ENCODE data around the gene HHATL.

Gene HHATL

DNA sequence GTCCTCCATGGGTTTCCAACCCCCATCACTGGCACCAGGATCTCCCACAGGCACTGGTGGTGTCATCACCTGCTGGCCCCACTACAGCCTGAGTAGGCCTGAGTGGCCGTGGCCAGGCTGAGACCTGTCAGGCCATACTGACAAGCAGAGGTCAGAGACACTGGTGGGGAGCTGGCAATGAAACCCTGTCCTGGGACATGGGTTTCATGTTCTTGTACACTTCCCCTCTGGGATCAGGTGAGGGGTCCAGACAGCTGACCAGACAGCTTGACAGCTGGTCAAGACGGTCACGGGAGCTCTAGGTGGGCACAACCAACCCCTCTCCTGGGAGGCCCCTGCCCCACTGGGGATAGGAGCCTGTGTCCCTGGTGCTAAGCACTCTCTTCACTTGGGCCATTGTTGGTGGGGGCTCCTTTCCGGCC lies 36.0 kb downstream of the HHATL start:
- 95% methylated on average over 4 of the region's 4 CpGs for WGBS
- no peak overlapping the region for H3K9ac ChIP-seq (ENCODE audit: low read depth, low read length)
- no peaks in the 10 kb centered on the region for H3K9me3 ChIP-seq (ENCODE audit: insufficient read depth, low read depth, low read length)
- H3K4me1 ChIP-seq (ENCODE audit: insufficient read depth, low read length): no peaks in the 10 kb centered on the region
- H3K27ac ChIP-seq (ENCODE audit: low read depth, low read length): no peak overlapping the region
- no peak overlapping the region for H3K4me3 ChIP-seq (ENCODE audit: low read length)
- no peaks in the 10 kb centered on the region for H3K36me3 ChIP-seq (ENCODE audit: insufficient read depth, low read length)
- H3K27me3 ChIP-seq (ENCODE audit: insufficient read depth, low read length): no peaks in the 10 kb centered on the region

GRCh38 chr3:42666022-42666421 lies 36.6 kb downstream of the HHATL start:
- Histone ChIP-seq H3K9me3 (ENCODE audit: insufficient read depth, low read depth, low read length) (no peaks in the 10 kb centered on the region), H3K9ac (ENCODE audit: low read depth, low read length) (no peak overlapping the region), H3K36me3 (ENCODE audit: insufficient read depth, low read length) (no peaks in the 10 kb centered on the region), H3K27ac (ENCODE audit: low read depth, low read length) (no peak overlapping the region), H3K27me3 (ENCODE audit: insufficient read depth, low read length) (no peaks in the 10 kb centered on the region), H3K4me1 (ENCODE audit: insufficient read depth, low read length) (no peaks in the 10 kb centered on the region), H3K4me3 (ENCODE audit: low read length) (no peak overlapping the region)
- 93% methylated on average over 8 of the region's 8 CpGs for WGBS

- H3K9me3 ChIP-seq (ENCODE audit: insufficient read depth, low read depth, low read length): no peaks in the 10 kb centered on the region
- no peak overlapping the region for H3K27ac ChIP-seq (ENCODE audit: low read depth, low read length)
- H3K4me1 ChIP-seq (ENCODE audit: insufficient read depth, low read length): no peaks in the 10 kb centered on the region
- H3K27me3 ChIP-seq (ENCODE audit: insufficient read depth, low read length): no peaks in the 10 kb centered on the region
- 86% methylated on average over 15 of the region's 15 CpGs for WGBS
- H3K9ac ChIP-seq (ENCODE audit: low read depth, low read length): no peak overlapping the region
- H3K4me3 ChIP-seq (ENCODE audit: low read length): no peak overlapping the region
- no peaks in the 10 kb centered on the region for H3K36me3 ChIP-seq (ENCODE audit: insufficient read depth, low read length)
Measured at GRCh38 chr3:42665050-42665878, 37.3 kb downstream of the HHATL start.

DNA sequence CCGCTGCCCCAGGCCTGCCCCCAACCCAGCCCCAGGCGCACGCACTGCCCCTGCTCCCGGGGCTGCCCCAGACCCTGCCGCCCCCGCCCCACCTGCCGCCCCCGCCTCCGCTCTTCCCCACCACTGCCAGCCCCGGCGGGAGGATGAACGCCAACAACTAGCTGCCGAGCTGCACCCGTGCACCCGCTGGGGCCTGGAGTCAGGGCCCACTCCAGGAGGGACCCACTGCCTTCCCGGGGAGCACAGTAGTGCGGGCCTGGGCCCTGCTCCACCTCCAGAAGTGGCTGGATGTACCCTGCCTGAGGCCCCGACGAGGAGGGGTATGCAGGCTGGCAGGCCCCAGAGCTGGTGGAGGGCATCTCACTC lies 38.2 kb downstream of the HHATL start:
- Histone ChIP-seq H3K27ac (ENCODE audit: low read depth, low read length) (no peak overlapping the region), H3K9ac (ENCODE audit: low read depth, low read length) (no peak overlapping the region), H3K27me3 (ENCODE audit: insufficient read depth, low read length) (no peaks in the 10 kb centered on the region), H3K4me3 (ENCODE audit: low read length) (no peak overlapping the region), H3K9me3 (ENCODE audit: insufficient read depth, low read depth, low read length) (no peaks in the 10 kb centered on the region), H3K36me3 (ENCODE audit: insufficient read depth, low read length) (no peaks in the 10 kb centered on the region), H3K4me1 (ENCODE audit: insufficient read depth, low read length) (no peaks in the 10 kb centered on the region)
- WGBS: 93% methylated on average over 19 of the region's 19 CpGs

DNA sequence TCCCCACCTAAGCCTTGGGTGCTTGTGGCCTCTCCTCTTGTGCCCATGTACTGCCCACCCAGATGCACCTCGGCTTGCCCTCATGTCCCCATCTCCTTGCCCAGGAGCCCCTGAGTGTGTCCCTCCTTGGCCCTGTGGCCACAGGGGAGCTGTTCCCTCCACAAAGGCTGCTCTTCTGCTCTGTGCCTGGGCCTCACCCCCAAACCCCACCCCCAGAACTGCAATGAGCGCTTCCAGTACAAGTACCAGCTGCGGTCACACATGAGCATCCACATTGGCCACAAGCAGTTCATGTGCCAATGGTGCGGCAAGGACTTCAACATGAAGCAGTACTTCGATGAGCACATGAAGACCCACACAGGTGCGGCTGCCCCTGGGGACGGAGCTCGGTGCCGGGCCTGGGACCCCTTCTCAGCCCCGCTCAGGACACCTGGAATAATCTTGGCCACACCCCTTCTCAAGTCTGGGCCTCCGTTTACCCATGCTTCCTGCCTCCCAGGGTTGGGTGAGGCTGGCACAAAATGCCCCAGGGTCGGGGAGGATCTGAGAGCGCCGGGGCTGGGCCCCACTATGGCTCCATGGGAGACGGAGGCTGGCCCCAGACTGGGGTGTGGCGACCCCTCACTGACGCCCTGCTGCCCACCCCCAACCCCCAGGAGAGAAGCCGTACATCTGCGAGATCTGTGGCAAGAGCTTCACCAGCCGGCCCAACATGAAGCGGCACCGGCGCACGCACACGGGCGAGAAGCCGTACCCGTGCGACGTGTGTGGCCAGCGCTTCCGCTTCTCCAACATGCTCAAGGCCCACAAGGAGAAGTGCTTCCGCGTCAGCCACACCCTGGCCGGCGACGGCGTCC lies 38.8 kb downstream of the HHATL start:
- whole genome bisulfite sequencing: 96% methylated on average over 38 of the region's 38 CpGs
- no peak overlapping the region for H3K27ac ChIP-seq (ENCODE audit: low read depth, low read length)
- H3K9ac ChIP-seq (ENCODE audit: low read depth, low read length): no peak overlapping the region

GRCh38 chr3:42662813-42663535 lies 39.6 kb downstream of the HHATL start:
- H3K27ac ChIP-seq (ENCODE audit: low read depth, low read length): no peak overlapping the region
- no peak overlapping the region for H3K4me3 ChIP-seq (ENCODE audit: low read length)
- no peaks in the 10 kb centered on the region for H3K4me1 ChIP-seq (ENCODE audit: insufficient read depth, low read length)
- 91% methylated on average over 12 of the region's 12 CpGs for WGBS
- no peak overlapping the region for H3K9ac ChIP-seq (ENCODE audit: low read depth, low read length)
- H3K27me3 ChIP-seq (ENCODE audit: insufficient read depth, low read length): no peaks in the 10 kb centered on the region
- H3K36me3 ChIP-seq (ENCODE audit: insufficient read depth, low read length): no peaks in the 10 kb centered on the region
- no peaks in the 10 kb centered on the region for H3K9me3 ChIP-seq (ENCODE audit: insufficient read depth, low read depth, low read length)

More for the DNA sequence above, 38.8 kb downstream of the HHATL start:
- H3K27me3 ChIP-seq (ENCODE audit: insufficient read depth, low read length): no peaks in the 10 kb centered on the region
- H3K9me3 ChIP-seq (ENCODE audit: insufficient read depth, low read depth, low read length): no peaks in the 10 kb centered on the region
- no peaks in the 10 kb centered on the region for H3K4me1 ChIP-seq (ENCODE audit: insufficient read depth, low read length)
- H3K36me3 ChIP-seq (ENCODE audit: insufficient read depth, low read length): no peaks in the 10 kb centered on the region
- no peak overlapping the region for H3K4me3 ChIP-seq (ENCODE audit: low read length)

DNA sequence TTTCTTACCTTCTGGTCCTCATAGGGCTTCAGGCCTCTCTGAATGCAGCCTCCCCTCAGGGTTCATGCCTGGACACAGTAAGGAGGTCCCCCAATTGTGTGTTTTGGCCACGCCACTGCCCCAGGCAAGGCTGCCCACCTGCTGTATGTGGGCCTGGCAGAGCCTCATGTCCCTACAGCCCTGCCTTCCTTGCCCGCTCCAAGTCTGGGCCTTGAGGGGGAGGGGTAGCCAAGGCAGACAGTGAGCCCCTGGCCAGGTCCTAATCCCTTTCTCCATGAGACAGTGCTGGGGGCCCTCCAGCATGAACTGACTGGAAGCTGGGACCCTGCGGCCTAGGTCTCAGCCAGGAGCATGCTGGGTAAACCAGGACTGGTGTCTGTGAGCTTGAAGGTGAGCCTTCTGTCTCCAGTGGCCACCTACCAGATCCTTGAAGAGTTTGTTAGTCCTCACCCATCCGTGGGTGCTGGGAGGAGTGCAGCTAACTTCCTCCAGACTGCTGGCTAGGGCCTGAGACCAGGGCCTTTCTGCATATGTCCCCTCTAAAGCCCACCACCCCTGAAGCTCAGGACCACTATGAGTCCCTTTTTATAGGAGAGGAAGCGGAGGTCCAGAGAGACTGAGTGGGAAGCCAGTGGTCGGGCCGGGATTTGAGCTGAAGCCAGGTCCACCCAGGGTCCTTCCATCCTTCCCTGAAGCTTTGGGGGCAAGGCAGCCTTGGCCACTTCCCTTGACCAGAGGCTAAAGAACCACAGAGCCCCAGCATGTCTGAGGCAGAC lies 40.4 kb downstream of the HHATL start:
- Histone ChIP-seq H3K9me3 (ENCODE audit: insufficient read depth, low read depth, low read length) (no peaks in the 10 kb centered on the region), H3K27ac (ENCODE audit: low read depth, low read length) (no peak overlapping the region), H3K9ac (ENCODE audit: low read depth, low read length) (no peak overlapping the region), H3K36me3 (ENCODE audit: insufficient read depth, low read length) (no peaks in the 10 kb centered on the region), H3K4me1 (ENCODE audit: insufficient read depth, low read length) (no peaks in the 10 kb centered on the region), H3K4me3 (ENCODE audit: low read length) (no peak overlapping the region), H3K27me3 (ENCODE audit: insufficient read depth, low read length) (no peaks in the 10 kb centered on the region)
- 96% methylated on average over 7 of the region's 7 CpGs for WGBS

GRCh38 chr3:42661593-42662022 lies 41.0 kb downstream of the HHATL start:
- H3K36me3 ChIP-seq (ENCODE audit: insufficient read depth, low read length): no peaks in the 10 kb centered on the region
- no peaks in the 10 kb centered on the region for H3K9me3 ChIP-seq (ENCODE audit: insufficient read depth, low read depth, low read length)
- H3K4me3 ChIP-seq (ENCODE audit: low read length): no peak overlapping the region
- WGBS: 95% methylated on average over 5 of the region's 5 CpGs
- H3K9ac ChIP-seq (ENCODE audit: low read depth, low read length): no peak overlapping the region
- H3K4me1 ChIP-seq (ENCODE audit: insufficient read depth, low read length): no peaks in the 10 kb centered on the region
- no peak overlapping the region for H3K27ac ChIP-seq (ENCODE audit: low read depth, low read length)
- H3K27me3 ChIP-seq (ENCODE audit: insufficient read depth, low read length): no peaks in the 10 kb centered on the region

GRCh38 chr3:42660898-42661297 lies 41.7 kb downstream of the HHATL start:
- H3K36me3 ChIP-seq (ENCODE audit: insufficient read depth, low read length): no peaks in the 10 kb centered on the region
- 67% methylated on average over 4 of the region's 4 CpGs for WGBS
- H3K9me3 ChIP-seq (ENCODE audit: insufficient read depth, low read depth, low read length): no peaks in the 10 kb centered on the region
- H3K4me3 ChIP-seq (ENCODE audit: low read length): no peak overlapping the region
- no peaks in the 10 kb centered on the region for H3K27me3 ChIP-seq (ENCODE audit: insufficient read depth, low read length)
- H3K27ac ChIP-seq (ENCODE audit: low read depth, low read length): no peak overlapping the region
- no peaks in the 10 kb centered on the region for H3K4me1 ChIP-seq (ENCODE audit: insufficient read depth, low read length)
- H3K9ac ChIP-seq (ENCODE audit: low read depth, low read length): no peak overlapping the region

GRCh38 chr3:42660131-42660715 lies 42.4 kb downstream of the HHATL start:
- Histone ChIP-seq H3K27ac (ENCODE audit: low read depth, low read length) (no peak overlapping the region), H3K9me3 (ENCODE audit: insufficient read depth, low read depth, low read length) (no peaks in the 10 kb centered on the region), H3K4me3 (ENCODE audit: low read length) (no peak overlapping the region), H3K27me3 (ENCODE audit: insufficient read depth, low read length) (no peaks in the 10 kb centered on the region), H3K4me1 (ENCODE audit: insufficient read depth, low read length) (peaks cover 6% of the 10 kb centered on the region), H3K36me3 (ENCODE audit: insufficient read depth, low read length) (no peaks in the 10 kb centered on the region), H3K9ac (ENCODE audit: low read depth, low read length) (no peak overlapping the region)
- WGBS: 82% methylated on average over 6 of the region's 6 CpGs

Measured in HUES64 (cell line).